CD4-positive, CD25-positive, alpha-beta regulatory T cell (primary cell): ENCODE results near the gene DISC1. TPM values are rescaled to one million over a fixed set of nuclear protein-coding genes. Genes with fewer than 3 reads are reported as not detected.

Source experiments
- ATAC-seq, 2 donors: fragments of 150-1000 bp; cut with Tn5 transposase; one replicate each; pipeline ENCODE4 v1.10.0; 2021; ENCODE audit warnings: low read depth in 2 of 2, moderate number of reproducible peaks in 2 of 2, moderate library complexity in 1 of 2
- DNase-seq, 3 donors: peaks; one replicate each; pipeline versions ENCODE4 v3.0.0 to v3.0.0-alpha.2; 2012 to 2022; ENCODE audit warnings: mixed read lengths in 1 of 3
- H3K27ac ChIP-seq: one replicate; pipeline ENCODE4 v1.7.0; 2013; ENCODE audit warnings: mild to moderate bottlenecking, low read length; ENCODE audit not compliant: insufficient read depth, poor library complexity, severe bottlenecking
- H3K27me3 ChIP-seq: one replicate; pipeline ENCODE4 v1.7.0; 2013; ENCODE audit warnings: low read length; ENCODE audit not compliant: control insufficient read depth, insufficient read depth
- H3K36me3 ChIP-seq: one replicate; pipeline ENCODE4 v1.7.0; 2013; ENCODE audit warnings: mild to moderate bottlenecking, low read length, moderate library complexity; ENCODE audit not compliant: control insufficient read depth, insufficient read depth
- H3K4me1 ChIP-seq: 2 replicates; pipeline ENCODE4 v1.7.0; 2013; ENCODE audit warnings: mild to moderate bottlenecking, low read length; ENCODE audit not compliant: insufficient read depth, control insufficient read depth, poor library complexity, severe bottlenecking
- H3K4me3 ChIP-seq: one replicate; pipeline ENCODE4 v1.7.0; 2013; ENCODE audit warnings: low read depth, mild to moderate bottlenecking, low read length, moderate library complexity
- H3K9me3 ChIP-seq, 2 experiments: 1 replicate in 1 of 2; 2 replicates in 1 of 2; pipeline ENCODE4 v1.7.0; 2013; ENCODE audit warnings: low read length in 2 of 2, mild to moderate bottlenecking in 1 of 2, moderate library complexity in 1 of 2; ENCODE audit not compliant: control insufficient read depth in 2 of 2
- H3K27ac Mint-ChIP-seq, 3 donors: one replicate each; pipeline ENCODE4 v1.8.0; 2020 to 2022; ENCODE audit warnings: mild to moderate bottlenecking in 3 of 3, mixed read lengths in 3 of 3, moderate library complexity in 2 of 3
- H3K27me3 Mint-ChIP-seq: one replicate; pipeline ENCODE4 v1.8.0; 2022; ENCODE audit warnings: mild to moderate bottlenecking, mixed read lengths
- H3K36me3 Mint-ChIP-seq: one replicate; pipeline ENCODE4 v1.8.0; 2020; ENCODE audit warnings: mixed read lengths
- H3K4me1 Mint-ChIP-seq, 4 donors: one replicate each; pipeline ENCODE4 v1.8.0; 2020 to 2022; ENCODE audit warnings: mixed read lengths in 4 of 4, mild to moderate bottlenecking in 1 of 4
- H3K4me3 Mint-ChIP-seq, 4 donors: one replicate each; pipeline ENCODE4 v1.8.0; 2020 to 2022; ENCODE audit warnings: mild to moderate bottlenecking in 4 of 4, mixed read lengths in 4 of 4, moderate library complexity in 3 of 4
- H3K9me3 Mint-ChIP-seq, 7 donors: one replicate each; pipeline ENCODE4 v1.8.0; 2020 to 2022; ENCODE audit warnings: mixed read lengths in 7 of 7, mild to moderate bottlenecking in 3 of 7, moderate library complexity in 2 of 7
- polyA plus RNA-seq, 4 donors: library from polyadenylated mRNA; unstranded; fragments of 300-500 nt; fragmentation: Illumina TruSeq; gene quantifications; one replicate each; pipeline ENCODE4 v1.2.3, GENCODE V29; 2021
- total RNA-seq: library from RNA; stranded (reverse); gene quantifications from one replicate; pipeline ENCODE4 v1.2.3, GENCODE V29; 2022

Gene DISC1
- total and polyA plus RNA-seq, 5 donors from 2014 or later, result 0.78 to 25.5 (median 2.5) TPM

- ATAC-seq (no peak), DNase-seq (no peak)
- Mint-ChIP-seq H3K27me3 (peaks cover 4% of the 10 kb centered on the region), H3K4me3 (no peak overlapping the region), H3K9me3 (no peaks in the 10 kb centered on the region), H3K4me1 (no peaks in the 10 kb centered on the region), H3K27ac (no peak overlapping the region), H3K36me3 (peaks cover 27% of the 10 kb centered on the region)
- H3K36me3 ChIP-seq, result no peaks in the 10 kb centered on the region
- H3K27ac ChIP-seq, result no peak overlapping the region
- no peak overlapping the region for H3K4me3 ChIP-seq
- no peaks in the 10 kb centered on the region for H3K9me3 ChIP-seq
- no peaks in the 10 kb centered on the region for H3K4me1 ChIP-seq
- no peaks in the 10 kb centered on the region for H3K27me3 ChIP-seq
Measured at GRCh38 chr1:232029315-232029714, 402.7 kb downstream of the DISC1 start.

DNA sequence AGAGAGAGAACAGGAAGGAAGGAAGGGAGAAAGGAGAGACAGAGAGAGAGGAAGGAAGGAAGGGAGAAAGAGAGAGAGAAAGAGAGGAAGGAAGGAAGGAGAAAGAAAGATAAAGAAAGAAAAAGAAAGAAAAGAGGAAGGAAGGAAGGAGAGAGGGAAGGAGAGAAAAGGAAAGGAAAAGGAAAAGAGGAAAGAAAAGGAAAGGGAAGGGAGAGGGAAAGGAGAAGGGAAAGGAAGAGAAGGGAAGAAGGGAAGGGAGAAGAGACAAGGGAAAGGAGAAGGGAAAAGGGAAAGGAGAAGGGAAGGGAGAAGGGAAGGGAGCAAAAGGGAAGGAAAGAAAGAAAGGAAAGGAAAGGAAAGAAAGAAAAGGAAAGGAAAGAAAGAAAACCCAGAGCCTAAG is 404.6 kb downstream of the DISC1 start:
- H3K27ac ChIP-seq, result no peak overlapping the region
- H3K4me3 ChIP-seq, result no peak overlapping the region
- Mint-ChIP-seq H3K4me1 (no peaks in the 10 kb centered on the region), H3K36me3 (peaks cover 25% of the 10 kb centered on the region), H3K4me3 (no peak overlapping the region), H3K27me3 (peaks cover 4% of the 10 kb centered on the region), H3K27ac (no peak overlapping the region), H3K9me3 (no peaks in the 10 kb centered on the region)
- H3K27me3 ChIP-seq, result no peaks in the 10 kb centered on the region
- ATAC-seq, result no peak
- H3K9me3 ChIP-seq, result no peaks in the 10 kb centered on the region
- no peaks in the 10 kb centered on the region for H3K4me1 ChIP-seq
- no peak for DNase-seq
- H3K36me3 ChIP-seq, result peaks cover 2% of the 10 kb centered on the region

DNA sequence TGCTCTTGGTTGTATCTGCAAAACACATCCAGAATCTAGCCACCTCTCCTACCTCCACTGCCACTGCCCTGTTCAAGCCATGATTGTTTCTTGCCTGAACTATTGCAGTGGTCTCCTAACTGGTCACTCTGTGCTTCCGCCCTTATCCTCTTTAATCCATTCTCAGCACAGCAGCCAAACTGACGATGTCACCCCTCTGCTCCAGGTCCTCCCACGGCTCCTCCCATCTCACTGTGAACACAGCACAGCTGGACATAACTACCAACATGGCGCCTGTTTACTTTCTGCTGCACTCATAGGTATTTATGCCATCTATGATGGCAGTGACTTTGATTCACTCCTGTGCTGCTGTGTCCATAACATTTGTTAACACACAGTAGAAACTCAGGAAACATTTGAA is 406.7 kb downstream of the DISC1 start:
- Mint-ChIP-seq H3K4me1 (no peaks in the 10 kb centered on the region), H3K27ac (no peak overlapping the region), H3K9me3 (no peaks in the 10 kb centered on the region), H3K36me3 (peaks cover 27% of the 10 kb centered on the region), H3K4me3 (no peak overlapping the region), H3K27me3 (peaks cover 4% of the 10 kb centered on the region)
- DNase-seq (no peak), ATAC-seq (no peak)
- Histone ChIP-seq H3K36me3 (peaks cover 2% of the 10 kb centered on the region), H3K27ac (no peak overlapping the region), H3K4me1 (no peaks in the 10 kb centered on the region), H3K27me3 (no peaks in the 10 kb centered on the region), H3K4me3 (no peak overlapping the region), H3K9me3 (no peaks in the 10 kb centered on the region)

DNA sequence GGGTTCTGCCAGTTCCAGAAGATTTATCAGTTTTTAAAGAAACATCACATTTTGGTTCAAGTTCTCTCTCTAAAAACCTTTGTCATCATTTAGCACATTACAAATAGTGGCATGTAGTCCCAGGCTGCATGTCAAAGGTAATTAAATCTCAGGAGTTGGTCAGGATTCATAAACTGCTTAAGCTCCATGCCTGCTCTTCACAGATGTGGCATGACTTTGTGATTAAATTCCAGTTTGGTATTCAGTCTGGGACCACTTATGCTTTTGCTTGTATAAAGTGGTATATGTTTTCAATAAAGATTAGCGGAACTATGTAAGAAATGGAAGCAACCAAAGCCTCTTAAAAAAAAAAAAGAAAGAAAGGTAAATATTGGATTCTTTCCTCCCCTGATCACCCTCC is 408.0 kb downstream of the DISC1 start:
- Mint-ChIP-seq H3K27ac (no peak overlapping the region), H3K4me1 (no peaks in the 10 kb centered on the region), H3K4me3 (no peak overlapping the region), H3K36me3 (peaks cover 24% of the 10 kb centered on the region), H3K9me3 (no peaks in the 10 kb centered on the region), H3K27me3 (peaks cover 4% of the 10 kb centered on the region)
- no peaks in the 10 kb centered on the region for H3K4me1 ChIP-seq
- peaks cover 2% of the 10 kb centered on the region for H3K36me3 ChIP-seq
- ATAC-seq (no peak), DNase-seq (no peak)
- no peaks in the 10 kb centered on the region for H3K9me3 ChIP-seq
- no peak overlapping the region for H3K27ac ChIP-seq
- no peak overlapping the region for H3K4me3 ChIP-seq
- no peaks in the 10 kb centered on the region for H3K27me3 ChIP-seq

- DNase-seq, result no peak
- peaks cover 4% of the 10 kb centered on the region for H3K27me3 Mint-ChIP-seq
- H3K4me3 Mint-ChIP-seq, result no peak overlapping the region
- Histone ChIP-seq H3K27me3 (no peaks in the 10 kb centered on the region), H3K9me3 (no peaks in the 10 kb centered on the region), H3K27ac (no peak overlapping the region), H3K4me1 (no peaks in the 10 kb centered on the region), H3K36me3 (peaks cover 2% of the 10 kb centered on the region), H3K4me3 (no peak overlapping the region)
- no peak for ATAC-seq
- no peaks in the 10 kb centered on the region for H3K9me3 Mint-ChIP-seq
- peaks cover 18% of the 10 kb centered on the region for H3K36me3 Mint-ChIP-seq
- H3K4me1 Mint-ChIP-seq, result no peaks in the 10 kb centered on the region
- H3K27ac Mint-ChIP-seq, result no peak overlapping the region
Measured at GRCh38 chr1:232036181-232036933, 409.8 kb downstream of the DISC1 start.

DNA sequence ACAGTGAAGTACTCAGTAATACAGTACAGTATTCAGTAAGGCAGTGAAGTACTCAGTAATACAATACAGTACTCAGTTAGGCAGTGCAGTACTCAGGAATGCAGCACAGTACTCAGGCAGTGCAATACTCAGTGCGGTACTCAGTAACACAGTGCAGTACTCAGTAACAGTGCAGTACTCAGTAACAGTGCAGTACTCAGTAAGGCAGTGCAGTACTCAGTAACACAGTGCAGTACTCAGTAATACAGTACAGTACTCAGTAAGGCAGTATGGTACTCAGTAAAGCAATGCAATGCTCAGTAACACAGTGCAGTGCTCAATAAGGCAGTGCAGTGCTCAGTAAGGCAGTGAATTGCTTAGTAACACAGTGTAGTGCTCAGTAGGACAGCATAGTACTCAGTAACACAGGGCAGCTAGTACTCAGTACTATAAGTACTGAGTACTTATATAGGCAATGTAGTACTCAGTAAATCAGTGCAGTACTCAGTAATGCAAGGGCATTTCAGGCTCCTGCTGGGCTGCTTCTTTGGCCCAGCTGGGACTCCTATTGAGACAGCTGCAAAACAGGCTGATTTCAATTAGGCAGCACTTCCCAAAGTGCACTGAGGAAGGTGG is 411.3 kb downstream of the DISC1 start:
- peaks cover 15% of the 10 kb centered on the region for H3K36me3 Mint-ChIP-seq

DNA sequence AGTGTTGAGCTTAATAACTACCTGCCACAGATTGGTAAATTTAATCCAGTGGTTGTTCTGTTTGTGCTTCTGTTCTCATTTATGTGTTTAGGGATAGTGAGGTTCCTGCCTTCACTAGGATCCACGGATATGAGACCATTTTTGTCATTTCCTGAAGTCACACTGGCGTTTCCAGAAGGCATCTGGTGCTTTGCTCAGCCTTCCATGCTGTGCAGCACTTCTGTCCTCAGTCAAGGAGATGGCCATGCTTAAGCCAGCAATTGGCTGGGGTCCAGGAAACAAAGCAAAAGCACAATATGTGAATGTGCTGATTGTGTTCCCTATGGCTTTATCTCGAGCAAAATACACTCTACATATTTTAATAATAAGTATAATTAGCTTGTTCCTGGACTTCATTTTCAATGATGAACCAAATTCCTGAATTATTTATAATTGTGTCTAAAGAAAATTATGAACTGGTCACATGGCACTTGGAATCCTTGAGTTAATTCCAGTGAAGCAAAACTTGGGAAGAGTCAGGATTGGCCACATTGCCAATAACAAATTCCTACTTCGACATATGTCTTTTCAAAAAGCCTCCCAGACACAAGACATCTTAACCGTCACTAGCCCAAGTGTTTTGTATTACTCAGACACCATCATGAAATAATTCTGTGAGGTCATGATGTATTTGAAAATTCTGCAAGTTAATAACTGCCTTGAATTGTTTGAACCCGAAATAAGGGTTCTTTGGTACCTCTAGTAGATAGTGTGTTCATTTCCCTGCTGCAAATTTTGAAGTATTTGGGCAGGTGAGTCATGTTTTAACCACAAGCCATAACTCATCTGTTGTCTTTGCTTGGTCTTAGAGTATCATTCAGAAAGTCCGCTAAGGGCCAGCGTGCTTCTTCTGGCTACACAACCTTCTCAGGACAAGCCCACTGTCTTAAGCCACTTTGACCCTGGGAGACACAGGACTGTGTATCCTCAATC is 412.4 kb downstream of the DISC1 start:
- Histone ChIP-seq H3K4me1 (no peaks in the 10 kb centered on the region), H3K36me3 (peaks cover 2% of the 10 kb centered on the region), H3K4me3 (no peak overlapping the region), H3K27me3 (no peaks in the 10 kb centered on the region), H3K27ac (no peak overlapping the region), H3K9me3 (no peaks in the 10 kb centered on the region)
- DNase-seq (no peak), ATAC-seq (no peak)
- Mint-ChIP-seq H3K36me3 (peaks cover 9% of the 10 kb centered on the region), H3K27ac (no peak overlapping the region), H3K4me1 (no peaks in the 10 kb centered on the region), H3K9me3 (no peaks in the 10 kb centered on the region), H3K4me3 (no peak overlapping the region), H3K27me3 (no peaks in the 10 kb centered on the region)

More for the DNA sequence above, 411.3 kb downstream of the DISC1 start:
- no peaks in the 10 kb centered on the region for H3K4me1 Mint-ChIP-seq
- DNase-seq (no peak), ATAC-seq (no peak)
- Histone ChIP-seq H3K9me3 (no peaks in the 10 kb centered on the region), H3K36me3 (peaks cover 2% of the 10 kb centered on the region), H3K4me1 (no peaks in the 10 kb centered on the region), H3K4me3 (no peak overlapping the region), H3K27me3 (no peaks in the 10 kb centered on the region), H3K27ac (no peak overlapping the region)
- H3K27me3 Mint-ChIP-seq, result no peaks in the 10 kb centered on the region
- H3K4me3 Mint-ChIP-seq, result no peak overlapping the region
- H3K27ac Mint-ChIP-seq, result no peak overlapping the region
- H3K9me3 Mint-ChIP-seq, result no peaks in the 10 kb centered on the region
